Measurements from ENCODE around the gene RAD23B.

Gene RAD23B

DNA sequence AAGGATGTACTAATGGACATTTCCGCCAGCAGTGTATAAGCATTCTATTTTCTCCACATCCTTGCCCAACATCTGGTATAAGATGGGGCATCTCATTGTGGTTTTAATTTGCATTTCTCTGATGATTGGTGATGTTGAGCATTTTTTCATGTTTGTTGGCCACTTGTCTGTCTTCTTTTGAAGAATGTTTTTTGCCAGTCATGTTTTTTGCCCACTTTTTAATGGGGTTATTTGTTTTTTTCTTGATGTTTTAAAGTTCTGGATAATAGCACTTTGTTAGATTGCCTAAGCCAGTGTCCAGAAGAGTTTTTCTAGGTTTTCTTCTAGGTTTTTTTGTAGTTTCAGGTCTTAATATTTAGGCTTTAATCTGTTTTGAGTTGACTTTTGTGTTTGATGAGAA lies 31.7 kb downstream of the RAD23B start:
- no peak for DNase-seq (ENCODE audit: extremely low read depth, low read depth)
- no peak overlapping the region for H3K4me3 ChIP-seq (replicated peaks; ENCODE audit: low read depth, low read length)
- TF ChIP-seq, protein P1, sequence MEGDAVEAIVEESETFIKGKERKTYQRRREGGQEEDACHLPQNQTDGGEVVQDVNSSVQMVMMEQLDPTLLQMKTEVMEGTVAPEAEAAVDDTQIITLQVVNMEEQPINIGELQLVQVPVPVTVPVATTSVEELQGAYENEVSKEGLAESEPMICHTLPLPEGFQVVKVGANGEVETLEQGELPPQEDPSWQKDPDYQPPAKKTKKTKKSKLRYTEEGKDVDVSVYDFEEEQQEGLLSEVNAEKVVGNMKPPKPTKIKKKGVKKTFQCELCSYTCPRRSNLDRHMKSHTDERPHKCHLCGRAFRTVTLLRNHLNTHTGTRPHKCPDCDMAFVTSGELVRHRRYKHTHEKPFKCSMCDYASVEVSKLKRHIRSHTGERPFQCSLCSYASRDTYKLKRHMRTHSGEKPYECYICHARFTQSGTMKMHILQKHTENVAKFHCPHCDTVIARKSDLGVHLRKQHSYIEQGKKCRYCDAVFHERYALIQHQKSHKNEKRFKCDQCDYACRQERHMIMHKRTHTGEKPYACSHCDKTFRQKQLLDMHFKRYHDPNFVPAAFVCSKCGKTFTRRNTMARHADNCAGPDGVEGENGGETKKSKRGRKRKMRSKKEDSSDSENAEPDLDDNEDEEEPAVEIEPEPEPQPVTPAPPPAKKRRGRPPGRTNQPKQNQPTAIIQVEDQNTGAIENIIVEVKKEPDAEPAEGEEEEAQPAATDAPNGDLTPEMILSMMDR (IDR thresholded peaks at IDR 0.05; ENCODE audit: low read depth, low read length, missing control alignments): no peak

DNA sequence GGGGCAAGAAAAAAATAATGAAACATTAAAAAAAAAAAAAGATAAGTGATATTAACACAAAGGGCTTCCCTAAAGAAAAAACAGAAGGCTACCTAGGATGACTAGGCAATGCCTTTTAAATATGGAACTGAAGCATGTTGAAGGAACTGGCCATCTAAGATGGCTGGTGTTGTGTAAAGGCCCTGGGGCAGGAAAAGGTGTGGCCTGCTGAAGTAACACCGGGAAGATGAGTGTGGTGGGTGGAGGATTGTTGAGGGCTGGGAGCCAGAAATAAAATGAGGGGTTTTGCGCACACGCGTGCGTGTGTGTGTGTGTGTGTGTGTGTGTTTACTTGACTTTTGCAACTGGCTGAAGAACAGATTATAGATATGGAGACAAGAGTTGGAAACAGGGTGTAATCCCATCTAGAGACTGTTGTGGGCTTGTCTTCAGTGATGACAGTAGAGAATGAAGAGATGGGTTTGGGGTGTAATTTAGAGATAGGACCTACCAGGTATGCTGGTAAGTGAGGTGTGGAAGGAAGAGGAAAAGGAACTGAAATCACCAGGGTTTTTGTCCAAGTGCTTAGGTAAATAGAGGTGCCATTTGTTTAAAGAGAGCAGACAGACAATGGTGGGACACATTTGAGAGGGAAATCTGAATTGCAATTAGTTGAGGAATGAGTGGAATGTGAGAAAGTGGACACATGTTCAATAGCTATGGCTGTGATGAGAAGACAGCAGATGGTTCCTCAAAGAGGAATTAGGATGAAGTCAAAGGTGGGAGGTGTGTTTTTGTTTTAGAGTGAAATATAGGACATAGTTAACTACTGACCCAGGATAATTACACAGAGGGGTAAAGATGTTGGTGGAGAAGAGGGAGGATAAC lies 33.9 kb downstream of the RAD23B start:
- DNase-seq (ENCODE audit: extremely low read depth, low read depth): no peak
- TF ChIP-seq, protein P1 (IDR thresholded peaks at IDR 0.05; ENCODE audit: low read depth, low read length, missing control alignments): no peak
- no peak overlapping the region for H3K4me3 ChIP-seq (replicated peaks; ENCODE audit: low read depth, low read length)

DNA sequence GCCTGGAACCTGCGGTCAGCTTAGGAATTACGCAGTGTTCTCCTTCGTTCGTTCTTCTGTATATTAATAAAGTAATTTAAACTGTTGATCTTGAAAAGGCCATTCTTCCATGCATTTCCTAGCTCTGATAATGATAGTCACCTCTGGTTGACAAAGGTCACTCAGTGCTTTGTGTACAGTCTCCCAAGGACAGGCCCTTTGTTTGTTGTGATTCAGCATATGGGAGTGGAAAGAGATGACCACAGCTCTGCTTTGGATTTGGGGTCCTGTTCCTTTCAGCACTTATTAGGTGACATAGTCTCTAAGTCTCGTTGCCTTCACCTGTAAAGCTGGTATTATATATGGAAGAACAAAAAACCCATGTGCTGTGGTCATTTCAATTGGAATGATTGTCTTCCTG lies 39.6 kb downstream of the RAD23B start:
- H3K4me3 ChIP-seq (replicated peaks; ENCODE audit: low read depth, low read length): no peak overlapping the region
- TF ChIP-seq, protein P1 (IDR thresholded peaks at IDR 0.05; ENCODE audit: low read depth, low read length, missing control alignments): no peak
- no peak for DNase-seq (ENCODE audit: extremely low read depth, low read depth)

DNA sequence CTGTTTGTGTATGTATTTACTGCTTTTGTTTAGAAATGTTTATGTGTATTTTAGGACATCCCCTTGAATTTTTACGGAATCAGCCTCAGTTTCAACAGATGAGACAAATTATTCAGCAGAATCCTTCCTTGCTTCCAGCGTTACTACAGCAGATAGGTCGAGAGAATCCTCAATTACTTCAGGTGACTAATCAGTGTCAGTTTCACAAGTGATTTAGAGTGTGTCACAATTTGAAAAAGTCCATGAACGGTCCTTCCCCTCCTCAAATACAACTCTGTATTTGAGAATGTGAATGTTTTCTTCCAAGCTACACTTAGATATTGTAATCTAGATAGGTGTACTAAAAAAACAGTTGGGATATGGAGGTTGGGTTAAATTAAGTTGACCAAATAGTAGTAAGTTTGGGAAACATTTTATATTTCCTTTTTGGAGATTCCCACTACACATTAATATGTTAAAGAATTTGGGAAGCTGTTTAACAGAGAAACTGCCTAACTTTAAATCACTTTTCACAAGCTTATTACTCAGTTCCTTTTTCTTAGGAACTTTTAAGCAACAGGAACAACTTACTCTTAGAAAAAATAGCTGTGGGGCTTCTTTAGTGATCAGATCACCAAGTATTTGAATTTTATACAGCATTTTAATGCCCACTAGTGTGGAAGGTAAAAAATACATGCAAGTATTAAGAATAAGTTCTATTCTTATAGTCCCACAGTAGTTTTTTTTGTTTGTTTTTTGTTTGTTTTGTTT lies 40.9 kb downstream of the RAD23B start:
- TF ChIP-seq, protein P1 (IDR thresholded peaks at IDR 0.05; ENCODE audit: low read depth, low read length, missing control alignments): no peak
- no peak overlapping the region for H3K4me3 ChIP-seq (replicated peaks; ENCODE audit: low read depth, low read length)
- no peak for DNase-seq (ENCODE audit: extremely low read depth, low read depth)

DNA sequence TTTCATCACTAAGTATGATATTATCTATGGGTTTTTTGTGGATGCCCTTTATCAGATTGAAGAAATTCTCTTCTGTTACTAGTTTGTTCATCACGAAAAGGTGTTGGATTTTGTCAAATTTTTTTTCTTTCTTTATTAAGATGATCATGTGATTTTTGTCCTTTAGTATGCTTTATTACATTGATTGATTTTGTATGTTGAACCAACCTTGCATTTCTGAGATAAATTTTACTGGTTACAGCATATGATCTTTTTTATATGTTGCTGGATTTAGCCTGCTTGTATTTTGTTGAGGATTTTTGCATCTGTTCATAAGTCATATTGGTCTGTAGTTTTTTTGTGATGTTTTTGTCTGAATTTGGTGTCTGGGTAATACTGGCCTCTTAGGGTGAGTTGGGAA lies 42.8 kb downstream of the RAD23B start:
- no peak for DNase-seq (ENCODE audit: extremely low read depth, low read depth)
- no peak overlapping the region for H3K4me3 ChIP-seq (replicated peaks; ENCODE audit: low read depth, low read length)
- TF ChIP-seq, protein P1 (IDR thresholded peaks at IDR 0.05; ENCODE audit: low read depth, low read length, missing control alignments): no peak

DNA sequence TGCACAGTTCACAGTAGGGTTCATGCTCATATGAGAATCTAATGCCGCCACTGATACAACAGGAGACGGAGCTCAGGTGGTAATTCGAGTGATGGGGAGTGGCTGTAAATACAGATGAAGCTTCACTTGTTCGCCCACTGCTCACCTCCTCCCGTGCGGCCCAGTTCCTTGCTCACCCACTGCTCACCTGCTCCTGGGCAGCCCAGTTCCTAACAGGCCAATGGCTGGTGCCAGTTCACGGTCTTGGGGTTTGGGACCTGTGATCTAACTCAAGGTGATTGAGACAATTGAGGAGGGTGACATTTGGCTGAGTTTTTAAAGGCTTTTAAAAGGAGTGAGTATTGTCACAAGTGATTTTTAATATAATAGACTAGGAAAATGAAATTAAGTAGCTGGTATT lies 45.4 kb downstream of the RAD23B start:
- DNase-seq (ENCODE audit: extremely low read depth, low read depth): no peak
- TF ChIP-seq, protein P1 (IDR thresholded peaks at IDR 0.05; ENCODE audit: low read depth, low read length, missing control alignments): no peak
- no peak overlapping the region for H3K4me3 ChIP-seq (replicated peaks; ENCODE audit: low read depth, low read length)
